GM19025 (cell line): ENCODE measurements around the gene MYO18A.
"Not testable (repeated sequence)": the region's sequence is repeated elsewhere in the genome, so short reads cannot be mapped to it uniquely, and the experiment has no call there.

Experiments
- ATAC-seq: cut with Tn5 transposase; IDR thresholded peaks from one replicate; pipeline ENCODE4 v1.9.1; 2021; ENCODE audit warnings: mild to moderate bottlenecking, low read depth, moderate library complexity; ENCODE audit not compliant: unreplicated experiment

The MYO18A gene

DNA sequence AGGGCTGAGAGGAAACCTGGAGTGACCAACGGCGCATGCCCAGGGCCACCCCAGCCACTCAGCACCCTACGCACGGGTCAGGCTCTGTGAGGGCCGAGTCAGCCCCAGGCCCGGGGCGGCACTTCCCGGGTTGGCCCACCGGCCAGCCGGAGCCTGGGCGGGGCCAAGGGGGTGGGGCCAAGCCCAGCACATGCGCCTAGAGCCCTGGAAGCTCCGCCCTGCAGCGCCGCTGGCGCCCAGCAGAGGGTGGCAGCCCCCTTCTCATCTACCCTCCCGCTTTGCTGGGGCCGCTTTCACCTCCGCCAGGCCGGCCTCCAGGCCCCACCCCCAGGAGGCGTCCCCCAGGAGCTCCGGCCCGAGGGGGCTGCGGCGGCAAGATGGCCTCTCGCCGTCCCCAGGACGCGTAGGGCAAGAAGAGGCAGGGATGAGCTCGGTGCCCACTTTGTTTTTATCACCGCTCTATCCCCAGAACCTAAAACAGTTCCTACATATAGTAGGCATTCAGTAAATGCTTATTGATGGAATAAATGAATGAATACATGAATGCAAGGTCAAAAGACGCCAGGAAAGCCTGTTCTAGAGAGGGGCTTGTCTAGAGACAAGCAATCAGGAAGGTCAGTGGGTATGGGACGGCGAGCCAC lies 31.3 kb downstream of the MYO18A start:
- ATAC-seq = peak; percentile 89

DNA sequence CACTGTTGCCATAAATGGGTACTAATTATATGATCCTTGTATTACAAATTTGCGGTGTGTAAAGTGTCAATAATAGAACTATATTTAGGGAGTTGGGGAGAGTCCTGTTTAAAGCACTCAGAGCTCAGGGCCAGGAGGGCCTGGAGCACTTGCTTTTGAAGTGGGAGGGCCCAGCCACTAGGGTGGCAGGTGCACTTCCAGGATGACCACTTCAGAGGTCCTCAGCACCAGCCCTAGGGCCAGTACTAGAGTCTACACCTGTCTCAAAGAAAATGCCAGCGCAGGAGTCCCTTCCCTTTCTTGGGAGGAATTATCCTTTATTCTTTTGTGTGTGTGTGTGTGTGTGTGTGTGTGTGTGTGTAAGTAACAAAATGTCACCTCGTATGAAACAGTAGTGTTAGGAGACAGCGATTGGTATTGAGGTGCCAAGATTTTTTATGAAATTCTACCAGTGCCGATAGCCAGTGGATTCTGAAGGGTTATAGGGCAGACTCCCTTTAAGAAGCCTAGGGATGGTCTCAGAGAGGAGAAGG lies 31.9 kb downstream of the MYO18A start:
- ATAC-seq = no peak

DNA sequence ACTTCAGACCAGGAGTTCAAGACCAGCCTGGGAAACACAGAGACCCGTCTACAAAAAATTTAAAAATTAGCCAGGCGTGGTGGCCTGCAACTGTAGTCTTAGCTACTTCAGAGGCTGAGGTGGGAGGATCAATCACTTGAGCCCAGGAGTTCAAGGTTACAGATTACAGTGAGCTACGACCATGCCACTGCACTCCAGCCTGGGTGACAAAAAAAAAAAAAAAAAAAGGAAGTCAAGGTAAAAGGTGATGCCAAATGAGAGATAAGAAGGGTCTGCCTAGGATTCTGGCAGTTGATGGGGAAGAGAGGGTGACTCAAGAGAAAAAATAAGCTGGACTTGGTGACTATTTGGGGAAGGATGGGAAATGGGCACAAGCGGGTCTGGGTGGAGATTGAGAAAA lies 32.5 kb downstream of the MYO18A start:
- no peak for ATAC-seq

GRCh38 chr17:29147228-29147627 lies 33.0 kb downstream of the MYO18A start:
- ATAC-seq = not testable (repeated sequence)

GRCh38 chr17:29146369-29146972 lies 33.7 kb downstream of the MYO18A start:
- no peak for ATAC-seq

GRCh38 chr17:29145289-29146073 lies 34.7 kb downstream of the MYO18A start:
- peak; percentile 34 for ATAC-seq

DNA sequence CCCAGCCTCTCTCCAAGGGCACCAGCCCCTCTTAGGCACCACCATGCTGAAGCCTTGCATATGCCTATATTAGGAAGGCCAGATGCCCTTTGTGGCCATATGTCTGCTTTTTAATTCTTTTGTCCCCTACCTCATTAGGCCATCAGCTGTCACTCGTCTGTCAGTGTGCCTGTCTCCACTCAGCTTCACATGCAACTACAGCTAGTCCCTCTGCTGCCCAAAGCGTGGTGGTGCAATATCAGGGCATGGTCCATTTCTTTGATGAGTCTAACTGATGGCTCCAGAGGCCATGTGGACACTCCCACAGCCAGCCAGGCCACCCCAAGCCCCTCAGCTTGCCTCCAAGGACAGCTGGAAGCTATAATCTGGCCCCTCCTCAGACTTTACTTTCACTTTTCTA lies 36.3 kb downstream of the MYO18A start:
- ATAC-seq = no peak

GRCh38 chr17:29141514-29141876 lies 38.7 kb downstream of the MYO18A start:
- ATAC-seq = no peak

GRCh38 chr17:29140631-29141513 lies 39.3 kb downstream of the MYO18A start:
- no peak for ATAC-seq

GRCh38 chr17:29140051-29140621 lies 40.1 kb downstream of the MYO18A start:
- ATAC-seq = peak; percentile 62

DNA sequence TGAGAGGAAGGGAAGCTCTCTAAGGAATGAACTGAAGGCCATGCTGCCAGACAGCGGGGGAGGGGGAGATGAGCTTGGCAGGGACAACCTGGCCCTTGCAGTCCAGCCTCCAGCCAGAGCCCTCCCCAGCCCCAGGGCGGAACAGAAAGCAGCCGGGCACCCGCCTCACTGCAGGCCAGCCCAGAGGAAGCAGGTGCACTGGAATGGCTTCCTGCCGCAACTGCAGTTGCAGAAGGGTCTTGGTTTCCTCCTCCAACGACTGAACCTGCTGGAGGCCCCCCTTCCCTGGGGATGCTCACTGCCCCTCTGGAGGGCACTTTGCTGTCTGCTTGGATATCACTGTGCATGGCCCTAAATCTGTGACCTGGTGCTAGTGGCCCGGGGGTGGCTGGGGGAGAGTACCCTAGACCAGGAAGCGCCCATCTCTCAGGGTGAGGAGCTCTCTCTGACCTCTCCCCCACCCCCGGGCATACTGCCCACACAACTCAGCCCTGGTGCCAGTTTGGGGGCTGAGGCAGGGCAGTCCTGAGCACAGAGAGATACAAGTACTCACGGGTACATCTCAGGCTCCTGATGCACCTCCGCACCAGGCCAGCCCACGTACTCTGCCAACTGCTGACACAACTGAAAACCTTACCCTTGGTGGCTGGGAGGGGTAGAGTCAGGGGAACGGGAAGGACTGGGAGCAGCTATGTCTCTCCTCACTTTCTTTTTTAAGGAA lies 41.1 kb downstream of the MYO18A start:
- peak; percentile 36 for ATAC-seq

- no peak for ATAC-seq
Measured at GRCh38 chr17:29138184-29138955, 41.8 kb downstream of the MYO18A start.

DNA sequence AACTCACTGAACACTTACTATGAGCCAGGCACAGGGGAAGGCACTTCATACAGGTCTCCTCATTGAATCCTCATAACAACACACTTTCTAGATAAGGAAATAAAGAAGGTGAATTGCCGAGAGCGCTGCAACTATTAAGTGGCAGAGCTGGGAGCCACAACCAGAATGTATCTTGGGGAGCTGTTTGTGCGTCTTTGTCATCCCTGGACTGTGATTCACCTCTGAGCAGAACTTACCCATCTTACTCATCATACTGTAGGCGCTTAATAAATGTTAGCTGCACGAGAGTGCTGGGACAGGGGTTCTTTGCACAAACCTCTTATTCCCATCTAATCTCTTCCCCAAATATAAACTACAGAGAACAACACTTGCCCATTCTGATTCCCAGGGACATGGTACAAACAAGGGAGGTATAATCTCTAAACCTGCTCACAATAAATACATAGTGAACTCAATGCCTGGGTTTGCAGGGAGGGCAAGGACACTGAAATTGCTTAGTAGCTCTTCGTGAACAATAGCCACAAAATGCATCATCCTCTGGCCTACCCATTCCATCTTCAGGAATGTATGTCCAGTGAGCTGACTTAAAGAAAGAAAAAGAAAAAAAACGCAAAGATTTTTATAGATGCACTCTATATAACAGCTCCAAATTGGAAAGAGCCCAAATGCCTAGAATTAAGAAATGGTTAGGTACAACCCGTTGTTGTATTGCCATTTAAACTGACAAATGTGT lies 43.0 kb downstream of the MYO18A start:
- ATAC-seq = no peak

- ATAC-seq = no peak
Measured at GRCh38 chr17:29135464-29135863, 44.7 kb downstream of the MYO18A start.

DNA sequence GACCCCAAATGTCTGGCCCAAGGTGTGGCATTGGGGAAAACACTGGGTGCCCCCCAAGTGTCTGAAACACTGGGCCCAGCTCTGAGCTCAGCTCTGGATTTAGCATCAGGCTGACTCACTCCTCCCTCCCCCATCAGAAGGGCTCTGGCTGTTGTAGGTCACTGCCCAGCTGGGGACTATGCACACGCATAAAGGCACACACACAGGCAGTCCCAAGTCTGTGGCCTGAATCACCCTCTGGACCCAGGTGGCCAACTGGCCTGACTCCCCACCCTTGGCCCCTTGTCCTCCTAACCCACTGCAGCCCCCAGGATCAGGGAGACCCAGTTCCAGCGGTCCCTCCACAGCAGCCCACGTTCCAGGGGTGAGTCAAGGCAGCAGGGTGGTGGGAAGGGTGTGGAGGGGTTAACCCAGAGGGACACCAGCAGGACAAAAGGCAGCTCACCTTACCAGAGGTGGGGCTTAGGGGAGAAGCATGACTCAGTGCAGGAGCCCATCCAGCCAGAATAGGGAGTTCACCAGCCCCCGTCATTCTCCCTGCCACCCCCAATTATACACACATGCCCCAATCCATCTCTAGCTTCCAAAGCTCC lies 47.0 kb downstream of the MYO18A start:
- no peak for ATAC-seq

GRCh38 chr17:29131814-29132682 lies 48.1 kb downstream of the MYO18A start:
- no peak for ATAC-seq

DNA sequence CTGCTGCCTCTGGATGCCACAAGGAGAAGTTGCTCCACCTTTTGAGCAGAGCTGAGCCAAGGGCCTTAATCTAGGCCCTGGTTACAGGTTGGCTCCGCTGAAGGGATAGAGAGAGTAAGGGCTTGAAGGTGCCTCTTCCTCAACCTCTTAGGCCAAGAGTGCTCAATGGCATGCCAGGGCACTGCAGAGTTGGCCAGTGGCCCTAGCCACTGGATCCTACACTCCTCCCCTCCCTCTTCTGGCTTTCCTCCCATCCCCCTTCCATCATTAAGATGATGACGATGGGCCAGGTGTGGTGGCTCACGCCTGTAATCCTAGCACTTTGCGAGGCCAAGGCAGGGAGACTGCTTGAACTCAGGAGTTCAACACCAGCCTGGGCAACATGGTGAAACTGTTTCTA lies 50.5 kb downstream of the MYO18A start:
- no peak for ATAC-seq
